ENCODE measurements around the gene PCNX2. TPM values are rescaled to one million over a fixed set of nuclear protein-coding genes. Genes with fewer than 3 reads are reported as not detected.
A peak's percentile ranks its signal among the peaks of the same experiment; 100 is the strongest.

Gene PCNX2
- total RNA-seq, 4 donors from 2014 or later: 5.9 to 21.7 (median 10.3) TPM

DNA sequence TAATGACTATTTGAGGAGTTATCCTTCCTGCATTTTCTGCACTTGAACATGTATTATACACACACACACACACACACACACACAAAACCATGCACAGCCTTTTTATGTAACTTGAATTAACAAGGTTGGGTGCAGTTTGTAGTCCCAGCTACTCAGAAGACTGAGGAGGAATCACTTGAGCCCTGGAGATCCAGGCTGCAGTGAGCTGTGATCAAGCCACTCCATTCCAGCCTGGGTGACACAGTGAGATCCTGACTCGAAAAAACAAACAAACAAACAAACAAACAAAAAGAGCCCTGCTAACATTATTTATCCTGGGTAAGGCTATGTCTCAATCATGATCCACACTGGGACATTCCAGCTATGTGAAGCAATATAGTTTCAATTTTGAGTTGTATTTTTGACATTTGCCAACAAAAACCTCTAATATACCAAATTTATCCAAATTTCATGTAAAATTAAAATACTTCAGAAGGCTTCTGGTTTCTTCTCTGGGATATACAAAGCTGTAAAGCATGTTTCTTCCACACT, 188.3 kb downstream of the PCNX2 start:
- no peak for ATAC-seq
- Histone ChIP-seq H3K9me3 (no peaks in the 10 kb centered on the region), H3K27me3 (no peaks in the 10 kb centered on the region), H3K27ac (no peak overlapping the region), H3K4me3 (no peak overlapping the region), H3K4me1 (peaks cover 0 to 4% (median under 1%) of the 10 kb centered on the region in 3 donors), H3K36me3 (no peaks in the 10 kb centered on the region)
- TF ChIP-seq POLR2A (IDR thresholded peaks at IDR 0.05): no peak
- TF ChIP-seq EP300 (IDR thresholded peaks at IDR 0.05): no peak
- no peak for TF ChIP-seq POLR2AphosphoS5 (IDR thresholded peaks at IDR 0.05)
- TF ChIP-seq, protein P1, sequence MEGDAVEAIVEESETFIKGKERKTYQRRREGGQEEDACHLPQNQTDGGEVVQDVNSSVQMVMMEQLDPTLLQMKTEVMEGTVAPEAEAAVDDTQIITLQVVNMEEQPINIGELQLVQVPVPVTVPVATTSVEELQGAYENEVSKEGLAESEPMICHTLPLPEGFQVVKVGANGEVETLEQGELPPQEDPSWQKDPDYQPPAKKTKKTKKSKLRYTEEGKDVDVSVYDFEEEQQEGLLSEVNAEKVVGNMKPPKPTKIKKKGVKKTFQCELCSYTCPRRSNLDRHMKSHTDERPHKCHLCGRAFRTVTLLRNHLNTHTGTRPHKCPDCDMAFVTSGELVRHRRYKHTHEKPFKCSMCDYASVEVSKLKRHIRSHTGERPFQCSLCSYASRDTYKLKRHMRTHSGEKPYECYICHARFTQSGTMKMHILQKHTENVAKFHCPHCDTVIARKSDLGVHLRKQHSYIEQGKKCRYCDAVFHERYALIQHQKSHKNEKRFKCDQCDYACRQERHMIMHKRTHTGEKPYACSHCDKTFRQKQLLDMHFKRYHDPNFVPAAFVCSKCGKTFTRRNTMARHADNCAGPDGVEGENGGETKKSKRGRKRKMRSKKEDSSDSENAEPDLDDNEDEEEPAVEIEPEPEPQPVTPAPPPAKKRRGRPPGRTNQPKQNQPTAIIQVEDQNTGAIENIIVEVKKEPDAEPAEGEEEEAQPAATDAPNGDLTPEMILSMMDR (IDR thresholded peaks at IDR 0.05): no peak
- WGBS, 2 donors (ENCODE audit: low coverage in 1 of 2): 69 to 75% methylated on average over 1 of the region's 1 CpG

DNA sequence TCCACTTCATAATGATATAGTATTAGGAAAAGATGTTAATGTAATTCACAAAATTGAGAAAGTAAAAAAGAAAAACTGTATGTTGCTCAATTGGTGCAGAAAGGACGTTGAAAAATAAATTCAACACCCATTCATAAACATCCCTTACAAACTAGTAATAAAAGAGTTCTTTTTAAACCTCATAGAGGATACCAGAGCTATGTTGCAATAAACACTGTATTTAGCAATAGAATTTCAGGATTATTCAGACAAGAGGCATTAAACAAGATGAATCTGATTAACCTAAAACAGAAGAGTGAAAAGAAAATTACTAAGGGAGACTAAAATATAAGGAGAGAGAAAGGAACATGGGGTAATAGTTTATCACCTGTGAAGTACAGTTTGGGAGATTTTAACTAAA, 190.3 kb downstream of the PCNX2 start:
- Histone ChIP-seq H3K36me3 (no peaks in the 10 kb centered on the region), H3K27ac (no peak overlapping the region), H3K9me3 (no peaks in the 10 kb centered on the region), H3K27me3 (no peaks in the 10 kb centered on the region), H3K4me1 (peaks cover 0 to 4% (median 0%) of the 10 kb centered on the region in 3 donors), H3K4me3 (no peak overlapping the region)
- 44 to 65% methylated on average over 1 of the region's 1 CpG for WGBS, 2 donors (ENCODE audit: low coverage in 1 of 2)
- no peak for TF ChIP-seq POLR2AphosphoS5 (IDR thresholded peaks at IDR 0.05)
- no peak for TF ChIP-seq POLR2A (IDR thresholded peaks at IDR 0.05)
- TF ChIP-seq EP300 (IDR thresholded peaks at IDR 0.05): no peak
- TF ChIP-seq, protein P1 (IDR thresholded peaks at IDR 0.05): no peak
- no peak for ATAC-seq

DNA sequence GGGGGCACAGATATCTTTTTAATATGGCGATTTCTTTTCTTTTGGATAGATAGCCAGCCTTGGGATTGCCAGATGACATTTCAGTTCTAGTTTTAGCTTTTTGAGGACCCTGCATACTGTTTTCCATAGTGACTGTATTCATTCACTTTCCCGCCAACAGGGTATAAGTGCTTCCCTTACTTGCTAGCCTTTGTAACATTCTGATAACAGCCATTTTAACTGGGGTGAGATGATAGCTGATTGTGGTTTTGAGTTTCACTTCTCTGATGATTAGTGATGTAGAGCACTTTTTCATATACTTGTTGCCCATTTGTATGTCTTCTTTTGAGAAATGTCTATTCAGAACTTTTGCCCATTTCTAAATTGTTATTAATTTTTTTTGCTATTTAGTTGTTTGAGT, 193.2 kb downstream of the PCNX2 start:
- no peaks in the 10 kb centered on the region for H3K36me3 ChIP-seq
- H3K27me3 ChIP-seq: no peaks in the 10 kb centered on the region
- no peaks in the 10 kb centered on the region for H3K9me3 ChIP-seq
- no peak overlapping the region for H3K4me3 ChIP-seq
- TF ChIP-seq POLR2A (IDR thresholded peaks at IDR 0.05) (no peak), POLR2AphosphoS5 (IDR thresholded peaks at IDR 0.05) (no peak), EP300 (IDR thresholded peaks at IDR 0.05) (no peak)
- TF ChIP-seq, protein P1 (IDR thresholded peaks at IDR 0.05): no peak
- WGBS, 2 donors (ENCODE audit: low coverage in 1 of 2): 96 to 100% methylated on average over 2 of the region's 2 CpGs
- ATAC-seq: no peak
- H3K4me1 ChIP-seq: peaks cover 0 to 16% (median 0%) of the 10 kb centered on the region in 3 donors
- H3K27ac ChIP-seq: no peak overlapping the region

DNA sequence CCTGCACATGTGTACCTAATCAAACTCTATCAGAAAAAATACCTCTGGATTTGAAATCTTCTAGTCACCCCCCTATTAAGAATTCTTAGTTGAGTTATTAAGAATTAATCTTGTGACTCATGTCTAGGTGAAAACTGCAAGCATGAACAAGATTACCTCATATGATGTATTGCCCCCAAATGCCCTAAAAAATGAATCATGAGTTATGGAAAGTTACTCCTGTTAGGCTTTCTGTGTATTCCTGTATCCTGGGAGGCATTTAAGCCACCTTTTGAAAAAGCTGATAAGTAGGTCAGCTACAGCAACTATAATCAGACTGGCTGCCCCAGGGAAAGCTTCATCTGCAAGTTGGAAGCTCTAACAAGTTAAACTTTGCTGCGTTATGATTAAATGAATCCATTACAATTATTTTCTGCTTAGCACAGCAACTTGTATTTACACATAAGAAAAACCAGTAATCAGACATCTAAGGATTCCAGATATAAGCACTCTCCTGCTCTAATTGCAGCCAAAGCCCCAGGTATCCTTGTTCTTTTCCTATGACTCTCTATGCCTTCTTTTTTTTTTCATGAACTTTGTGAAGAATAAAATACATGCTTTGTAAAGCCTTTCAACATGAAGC, 197.5 kb downstream of the PCNX2 start:
- H3K9me3 ChIP-seq: no peaks in the 10 kb centered on the region
- WGBS, 2 donors (ENCODE audit: low coverage in 1 of 2): 11 to 48% methylated on average over 1 of the region's 1 CpG
- peak overlapping the region in 1 of 4 donors; percentile 24 for H3K27ac ChIP-seq
- no peaks in the 10 kb centered on the region for H3K36me3 ChIP-seq
- TF ChIP-seq POLR2AphosphoS5 (IDR thresholded peaks at IDR 0.05): peak; percentile 48
- TF ChIP-seq, protein P1 (IDR thresholded peaks at IDR 0.05): no peak
- no peak for TF ChIP-seq POLR2A (IDR thresholded peaks at IDR 0.05)
- no peak for TF ChIP-seq EP300 (IDR thresholded peaks at IDR 0.05)
- no peak overlapping the region for H3K4me3 ChIP-seq
- peak; percentile 62 for ATAC-seq
- H3K4me1 ChIP-seq: peaks cover 0 to 26% (median 0%) of the 10 kb centered on the region in 3 donors
- H3K27me3 ChIP-seq: no peaks in the 10 kb centered on the region

DNA sequence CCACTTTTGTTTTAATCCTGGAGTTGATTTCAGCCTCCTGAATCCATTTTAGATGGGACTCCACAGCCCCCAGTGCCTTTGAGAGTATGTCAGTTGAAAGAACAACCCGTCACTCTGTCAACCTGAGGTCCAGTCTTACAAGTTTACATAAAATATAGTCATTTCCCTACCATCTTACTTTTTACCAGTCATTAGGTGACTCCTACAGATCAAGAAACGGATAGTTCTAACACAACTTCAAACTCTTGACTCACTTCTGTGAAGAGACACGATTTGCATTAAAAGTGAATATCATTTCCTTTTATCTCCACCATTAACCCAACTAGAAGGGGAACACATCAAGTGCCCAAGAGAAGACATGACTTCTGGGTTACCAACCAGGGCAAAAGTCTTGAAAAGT, 198.0 kb downstream of the PCNX2 start:
- no peak for TF ChIP-seq POLR2A (IDR thresholded peaks at IDR 0.05)
- no peak for TF ChIP-seq EP300 (IDR thresholded peaks at IDR 0.05)
- TF ChIP-seq, protein P1 (IDR thresholded peaks at IDR 0.05): no peak
- TF ChIP-seq POLR2AphosphoS5 (IDR thresholded peaks at IDR 0.05): no peak
- Histone ChIP-seq H3K36me3 (no peaks in the 10 kb centered on the region), H3K9me3 (no peaks in the 10 kb centered on the region), H3K4me1 (peaks cover 0 to 27% (median 0%) of the 10 kb centered on the region in 3 donors), H3K27ac (peak overlapping the region in 1 of 4 donors; percentile 10), H3K27me3 (no peaks in the 10 kb centered on the region), H3K4me3 (no peak overlapping the region)
- 87 to 100% methylated on average over 1 to 3 of the region's 3 CpGs for WGBS, 2 donors (ENCODE audit: low coverage in 1 of 2)
- no peak for ATAC-seq
